SJCRH30 (cell line): ENCODE data around the gene TRIM44. TPM values are rescaled to one million over a fixed set of nuclear protein-coding genes. Genes with fewer than 3 reads are reported as not detected.
"Not testable (repeated sequence)": the region's sequence is repeated elsewhere in the genome, so short reads cannot be mapped to it uniquely, and the experiment has no call there.

Source experiments
- DNase-seq, 2 experiments: peaks; one replicate each; pipeline ENCODE4 v3.0.0-alpha.2; 2015 to 2020
- H3K27ac ChIP-seq: fragments of 250-450 bp; sonication (Bioruptor Pico); 2 replicates; pipeline ENCODE4 v1.5.1; 2020; ENCODE audit warnings: mild to moderate bottlenecking, moderate library complexity
- H3K27me3 ChIP-seq: fragments of 250-450 bp; sonication (Bioruptor Pico); 2 replicates; pipeline ENCODE4 v1.5.1; 2020; ENCODE audit warnings: mild to moderate bottlenecking, moderate library complexity
- H3K36me3 ChIP-seq: fragments of 250-450 bp; sonication (Bioruptor Pico); 2 replicates; pipeline ENCODE4 v1.5.1; 2020; ENCODE audit warnings: mild to moderate bottlenecking, moderate library complexity
- H3K4me1 ChIP-seq: fragments of 250-450 bp; sonication (Bioruptor Pico); 2 replicates; pipeline ENCODE4 v1.5.1; 2020; ENCODE audit warnings: mild to moderate bottlenecking, moderate library complexity
- H3K4me3 ChIP-seq: fragments of 250-450 bp; sonication (Bioruptor Pico); 2 replicates; pipeline ENCODE4 v1.5.1; 2020; ENCODE audit warnings: mild to moderate bottlenecking, moderate library complexity
- H3K9me3 ChIP-seq: fragments of 250-450 bp; sonication (Bioruptor Pico); replicated peaks from 2 replicates; pipeline ENCODE4 v1.5.1; 2020; ENCODE audit warnings: mild to moderate bottlenecking, moderate library complexity
- total RNA-seq: library from RNA; depleted of rRNA; stranded (reverse); fragments of >200 nt; shearing (Covaris generic); gene quantifications from 2 replicates; pipeline ENCODE4 v1.2.3, GENCODE V29; 2014

Gene TRIM44
- total RNA-seq, 1 experiment from 2014 or later = 66.8 TPM

DNA sequence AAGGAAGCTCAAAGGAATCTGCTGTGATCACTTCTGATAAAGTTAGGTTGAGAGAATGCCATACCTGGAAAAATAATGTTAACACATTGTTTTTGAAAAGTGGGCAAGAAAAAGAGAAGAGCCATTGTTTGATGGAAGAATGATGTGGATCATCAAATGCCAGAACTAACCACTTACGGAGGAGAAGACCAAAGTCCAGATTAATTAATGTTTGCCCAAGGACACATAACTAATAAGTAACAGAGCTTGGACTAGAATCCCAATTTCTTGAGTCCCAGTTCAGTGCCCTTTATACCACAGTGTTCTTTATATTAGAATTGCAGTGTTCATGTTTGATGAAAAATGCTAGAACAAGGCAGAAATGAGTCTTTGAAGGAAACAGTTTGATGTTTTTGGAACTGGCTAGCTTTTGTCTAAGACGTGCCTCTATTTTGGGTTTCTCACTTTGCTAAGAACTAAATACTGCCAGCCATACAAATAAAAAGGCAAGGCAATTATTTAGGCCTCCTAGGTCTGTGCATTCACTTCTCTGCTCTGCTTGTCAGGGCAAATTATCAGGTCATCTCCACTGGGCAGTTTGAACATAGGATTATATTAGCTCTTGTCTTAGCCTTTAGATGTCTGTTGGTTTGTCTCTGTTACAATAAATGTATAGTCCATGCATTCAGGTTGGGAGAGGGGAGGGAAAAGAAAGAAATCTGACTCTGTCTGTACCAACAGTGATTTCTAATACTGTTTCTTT is 72.3 kb downstream of the TRIM44 start:
- no peak overlapping the region for H3K4me3 ChIP-seq
- H3K9me3 ChIP-seq = peaks cover 7% of the 10 kb centered on the region
- no peaks in the 10 kb centered on the region for H3K4me1 ChIP-seq
- H3K27me3 ChIP-seq = no peaks in the 10 kb centered on the region
- H3K36me3 ChIP-seq = peaks cover 49% of the 10 kb centered on the region
- no peak for DNase-seq
- H3K27ac ChIP-seq = no peak overlapping the region

DNA sequence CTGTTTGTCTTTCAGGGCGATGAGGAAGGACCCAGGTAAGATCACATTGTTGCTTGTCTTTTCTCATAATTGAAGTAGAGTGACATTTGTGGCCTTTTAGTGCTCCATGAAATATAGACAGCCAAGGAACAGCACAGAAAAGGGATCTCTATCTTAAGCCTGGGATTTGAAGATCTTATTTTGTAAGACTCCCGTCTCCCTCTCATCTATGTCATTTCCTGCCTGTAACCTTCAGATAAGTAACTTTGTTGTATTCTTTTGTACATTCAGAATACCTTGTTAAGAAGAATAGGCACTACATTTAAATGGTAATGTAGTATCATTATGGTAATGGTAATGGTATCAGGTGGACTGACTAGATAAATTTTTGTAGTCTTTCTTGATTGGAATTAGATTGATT is 72.8 kb downstream of the TRIM44 start:
- H3K27me3 ChIP-seq = no peaks in the 10 kb centered on the region
- no peak overlapping the region for H3K4me3 ChIP-seq
- no peak overlapping the region for H3K27ac ChIP-seq
- H3K4me1 ChIP-seq = no peaks in the 10 kb centered on the region
- DNase-seq = no peak
- H3K36me3 ChIP-seq = peaks cover 43% of the 10 kb centered on the region
- H3K9me3 ChIP-seq = peaks cover under 1% of the 10 kb centered on the region; the same call in 1 of the 2 replicates

DNA sequence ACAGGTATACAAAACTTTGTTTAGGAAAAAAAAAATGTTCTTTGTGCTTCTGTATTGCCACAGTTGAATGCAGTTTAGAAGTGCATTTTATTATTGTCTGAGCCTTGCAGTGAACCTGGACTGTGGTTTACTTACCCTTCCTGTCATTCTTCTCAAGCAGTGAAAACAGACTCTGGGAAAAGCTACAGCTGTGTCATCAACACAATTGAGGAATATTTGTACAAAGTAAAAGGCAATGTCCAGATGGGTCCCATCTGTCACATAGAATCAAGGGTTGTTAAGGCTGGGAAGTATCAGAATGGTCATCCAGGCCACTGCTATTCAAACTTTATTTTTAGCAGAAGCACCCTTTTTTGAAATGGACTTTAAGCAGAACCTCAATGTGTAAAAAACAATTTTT is 73.3 kb downstream of the TRIM44 start:
- H3K4me3 ChIP-seq = no peak overlapping the region
- no peaks in the 10 kb centered on the region for H3K27me3 ChIP-seq
- H3K4me1 ChIP-seq = no peaks in the 10 kb centered on the region
- no peak for DNase-seq
- H3K9me3 ChIP-seq = no peaks in the 10 kb centered on the region
- peaks cover 43% of the 10 kb centered on the region for H3K36me3 ChIP-seq
- H3K27ac ChIP-seq = no peak overlapping the region

DNA sequence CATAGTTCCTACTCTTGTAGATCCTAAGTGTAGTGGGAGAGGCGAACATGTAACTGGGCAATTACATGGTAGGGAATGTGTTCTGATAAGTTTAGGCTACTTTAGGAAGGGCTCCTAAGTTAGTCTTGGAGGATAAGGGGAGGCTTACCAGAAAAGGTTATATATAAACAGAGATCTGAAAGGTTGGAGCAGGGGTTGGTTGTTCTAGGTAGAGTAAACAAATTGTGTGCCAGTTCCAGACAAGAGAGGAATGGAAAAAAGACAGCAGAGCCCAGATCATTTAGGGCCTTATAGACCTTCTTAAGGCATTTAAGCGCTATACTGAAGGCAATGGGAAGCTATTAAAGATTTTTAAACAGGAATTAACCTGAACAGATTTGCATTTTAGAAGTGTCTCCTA is 74.4 kb downstream of the TRIM44 start:
- H3K27ac ChIP-seq = no peak overlapping the region
- no peaks in the 10 kb centered on the region for H3K4me1 ChIP-seq
- no peaks in the 10 kb centered on the region for H3K27me3 ChIP-seq
- peaks cover 42% of the 10 kb centered on the region for H3K36me3 ChIP-seq
- no peak for DNase-seq
- H3K9me3 ChIP-seq = no peaks in the 10 kb centered on the region
- no peak overlapping the region for H3K4me3 ChIP-seq

DNA sequence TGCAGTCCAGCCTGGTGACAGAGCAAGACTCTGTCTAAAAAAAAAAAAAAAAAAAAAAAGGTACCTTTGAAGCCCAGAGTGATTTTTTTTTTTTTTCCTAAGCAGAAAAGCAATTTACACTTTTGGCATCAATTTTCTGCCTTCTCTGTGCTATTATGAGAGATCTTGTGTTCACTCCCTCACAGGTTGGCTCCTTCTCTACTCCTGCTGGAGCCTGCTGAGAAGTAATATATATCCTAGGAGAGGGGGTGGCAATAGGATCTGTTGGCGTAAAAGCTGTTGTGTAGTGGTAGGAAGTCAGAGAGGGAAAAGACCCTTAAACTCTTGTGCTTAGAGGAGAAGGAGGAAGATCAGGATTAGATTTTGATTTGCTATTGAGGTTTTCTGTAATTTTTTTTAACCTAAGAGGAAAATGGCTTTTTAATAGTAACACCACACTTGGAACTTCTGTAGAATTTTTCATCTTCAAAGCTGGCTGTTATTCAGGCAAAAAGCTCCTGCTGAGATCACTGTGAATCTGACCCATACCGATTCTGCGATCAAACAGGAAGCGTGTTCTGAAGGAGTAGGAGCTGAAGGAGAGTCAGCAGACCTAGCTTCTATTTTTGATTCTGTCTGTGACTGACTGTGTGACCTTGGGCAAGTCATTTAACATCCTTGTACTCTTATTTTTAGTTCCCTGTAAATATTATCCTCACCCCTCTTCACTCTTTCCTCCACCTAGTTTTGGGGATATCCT is 77.7 kb downstream of the TRIM44 start:
- H3K9me3 ChIP-seq = no peaks in the 10 kb centered on the region

DNA sequence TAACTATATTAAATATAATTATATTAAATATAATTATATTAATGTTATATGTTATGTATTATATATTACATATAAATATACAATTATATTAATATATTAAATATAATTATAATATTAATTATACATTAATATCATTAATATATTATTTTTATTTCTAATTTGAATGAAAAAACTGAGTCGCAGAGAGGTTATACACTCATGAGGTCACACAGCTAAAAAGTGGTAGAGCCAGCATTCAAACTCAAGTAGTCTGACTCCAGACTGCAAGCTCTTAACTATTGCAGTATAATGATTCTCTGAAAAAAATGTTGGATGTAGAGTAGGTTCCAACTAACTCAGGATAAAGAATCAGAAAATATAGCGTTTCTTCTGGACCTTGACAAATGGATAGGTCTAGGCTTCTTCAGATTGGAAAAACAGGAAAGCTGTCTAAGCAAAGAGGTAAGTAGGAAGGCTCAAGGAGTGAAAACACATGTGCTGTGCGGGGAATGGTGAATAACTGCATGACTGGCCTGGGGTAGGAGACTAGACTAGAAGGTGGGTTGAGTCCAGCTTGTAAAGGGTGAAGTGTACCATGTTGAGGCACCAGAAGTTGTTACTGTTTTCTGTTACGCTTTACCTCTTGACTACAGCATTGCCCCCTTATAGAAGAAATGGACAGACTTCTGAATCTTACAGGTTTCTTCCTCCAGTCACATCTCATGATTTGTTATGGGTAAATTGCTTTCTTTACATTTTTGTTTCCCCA is 80.3 kb downstream of the TRIM44 start:
- H3K27me3 ChIP-seq = no peaks in the 10 kb centered on the region

More for the DNA sequence above, 77.7 kb downstream of the TRIM44 start:
- no peak overlapping the region for H3K27ac ChIP-seq
- H3K36me3 ChIP-seq = peaks cover 43% of the 10 kb centered on the region
- no peaks in the 10 kb centered on the region for H3K4me1 ChIP-seq
- H3K4me3 ChIP-seq = no peak overlapping the region
- DNase-seq = no peak
- H3K27me3 ChIP-seq = no peaks in the 10 kb centered on the region

DNA sequence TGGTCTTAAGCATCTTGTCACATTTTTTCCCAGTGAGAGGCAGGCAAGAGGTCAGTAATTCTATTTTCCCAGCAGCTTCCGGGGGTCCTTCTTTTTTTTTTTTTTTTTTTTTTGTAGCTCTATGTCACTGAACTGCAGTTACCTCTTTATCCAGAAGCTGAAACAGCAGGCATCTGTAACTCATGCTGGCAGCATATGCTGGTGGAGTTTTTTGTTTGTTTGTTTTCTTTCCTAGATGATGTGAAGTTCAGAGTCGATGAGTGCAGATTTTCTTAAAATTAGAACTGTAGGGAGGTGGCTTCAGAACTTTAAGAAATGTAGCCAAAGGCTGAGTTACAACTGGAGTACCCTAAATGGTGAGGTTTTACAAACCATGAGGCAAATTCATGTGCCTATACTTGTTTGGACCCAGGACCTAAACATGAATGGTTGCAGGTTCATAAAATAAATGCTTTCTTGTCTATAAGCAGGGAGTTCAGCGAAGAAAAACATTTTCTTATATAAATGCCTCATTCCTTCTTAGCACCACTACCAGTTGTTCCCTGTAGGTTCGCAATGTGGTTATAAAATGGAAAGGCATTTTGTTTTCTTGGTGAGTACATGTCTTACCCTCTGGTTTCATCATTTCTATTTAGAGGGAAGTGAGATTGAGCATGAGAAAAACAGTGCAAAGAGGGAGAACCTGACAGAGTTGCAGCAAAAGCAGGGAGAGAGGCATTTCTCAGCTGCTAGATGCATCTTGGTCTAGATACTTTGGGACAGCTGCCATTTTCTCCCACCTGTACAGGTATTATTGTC is 84.0 kb downstream of the TRIM44 start:
- no peak for DNase-seq
- Histone ChIP-seq H3K36me3 (peaks cover 9% of the 10 kb centered on the region), H3K9me3 (no peaks in the 10 kb centered on the region), H3K27ac (no peak overlapping the region), H3K4me1 (no peaks in the 10 kb centered on the region), H3K27me3 (no peaks in the 10 kb centered on the region), H3K4me3 (no peak overlapping the region)

More for the DNA sequence above, 80.3 kb downstream of the TRIM44 start:
- no peaks in the 10 kb centered on the region for H3K4me1 ChIP-seq
- no peaks in the 10 kb centered on the region for H3K9me3 ChIP-seq
- no peak for DNase-seq
- H3K36me3 ChIP-seq = peaks cover 19% of the 10 kb centered on the region
- H3K27ac ChIP-seq = no peak overlapping the region
- no peak overlapping the region for H3K4me3 ChIP-seq

DNA sequence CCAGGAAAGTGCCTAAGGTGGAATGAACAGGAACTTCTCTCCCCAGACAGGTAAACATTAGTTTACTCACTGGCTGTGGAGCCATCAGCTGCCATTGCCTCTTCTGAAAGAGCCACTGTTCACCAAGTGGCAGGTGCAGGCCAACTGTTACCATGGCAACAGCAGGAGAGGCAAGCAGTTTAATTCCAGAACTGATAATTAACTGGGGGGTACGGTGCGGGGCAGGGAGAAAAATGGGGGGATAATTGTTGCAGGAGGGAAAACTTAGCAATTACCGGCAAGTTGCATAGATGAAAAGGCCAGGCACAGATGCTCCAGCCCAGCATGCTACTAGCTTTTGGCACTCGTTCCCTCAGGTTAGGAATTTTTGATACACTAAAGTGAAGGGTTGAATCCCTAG is 85.1 kb downstream of the TRIM44 start:
- peak; percentile 9 to 28 for DNase-seq
- H3K36me3 ChIP-seq = peaks cover 9% of the 10 kb centered on the region

DNA sequence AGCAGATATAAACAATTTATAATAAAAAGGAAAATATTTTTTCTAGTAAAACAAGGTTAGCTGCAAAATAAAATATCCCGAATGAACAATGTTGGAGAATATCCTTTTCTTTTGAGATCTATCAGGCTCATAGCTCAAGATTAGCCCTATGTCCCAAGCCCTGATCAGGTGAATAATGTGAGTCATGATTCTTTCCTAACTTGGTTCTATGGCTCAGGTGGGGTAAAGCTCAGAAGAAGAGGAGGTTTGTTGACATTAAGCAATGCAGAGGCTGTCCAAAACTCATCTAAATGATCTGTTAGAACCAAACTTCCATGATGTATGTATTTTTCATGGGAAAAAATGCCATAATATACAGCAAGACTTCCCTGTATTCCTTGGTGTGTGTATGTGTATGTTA is 86.1 kb downstream of the TRIM44 start:
- no peaks in the 10 kb centered on the region for H3K9me3 ChIP-seq
- H3K36me3 ChIP-seq = peaks cover 3% of the 10 kb centered on the region; the same call in 1 of the 2 replicates
- DNase-seq = no peak
- no peaks in the 10 kb centered on the region for H3K27me3 ChIP-seq
- H3K4me1 ChIP-seq = no peaks in the 10 kb centered on the region
- H3K27ac ChIP-seq = no peak overlapping the region
- no peak overlapping the region for H3K4me3 ChIP-seq

More for the DNA sequence above, 85.1 kb downstream of the TRIM44 start:
- H3K9me3 ChIP-seq = no peaks in the 10 kb centered on the region
- H3K27me3 ChIP-seq = no peaks in the 10 kb centered on the region
- no peak overlapping the region for H3K4me3 ChIP-seq
- H3K27ac ChIP-seq = no peak overlapping the region
- H3K4me1 ChIP-seq = no peaks in the 10 kb centered on the region

DNA sequence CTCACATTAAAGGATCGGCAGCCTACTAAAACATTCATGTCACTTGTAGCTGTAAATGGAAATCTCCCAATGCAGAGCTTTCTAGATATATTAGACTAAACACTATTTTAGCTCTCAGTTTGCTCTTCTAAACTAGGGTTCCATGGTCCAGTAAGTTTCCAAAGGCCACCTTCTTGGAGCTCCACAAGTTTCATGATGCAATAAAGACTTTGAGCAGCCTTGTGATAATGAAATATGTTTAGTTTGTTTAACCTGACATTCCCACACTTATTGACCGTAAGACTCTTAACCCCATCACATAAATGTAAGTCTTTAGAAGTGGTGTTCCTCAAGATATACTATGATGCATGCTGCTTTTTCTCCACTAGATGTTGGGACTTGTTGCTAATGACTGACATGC is 87.7 kb downstream of the TRIM44 start:
- Histone ChIP-seq H3K36me3 (peaks cover 6% of the 10 kb centered on the region; the same call in 1 of the 2 replicates), H3K27ac (no peak overlapping the region), H3K4me1 (no peaks in the 10 kb centered on the region), H3K27me3 (no peaks in the 10 kb centered on the region), H3K9me3 (no peaks in the 10 kb centered on the region), H3K4me3 (no peak overlapping the region)
- no peak for DNase-seq

DNA sequence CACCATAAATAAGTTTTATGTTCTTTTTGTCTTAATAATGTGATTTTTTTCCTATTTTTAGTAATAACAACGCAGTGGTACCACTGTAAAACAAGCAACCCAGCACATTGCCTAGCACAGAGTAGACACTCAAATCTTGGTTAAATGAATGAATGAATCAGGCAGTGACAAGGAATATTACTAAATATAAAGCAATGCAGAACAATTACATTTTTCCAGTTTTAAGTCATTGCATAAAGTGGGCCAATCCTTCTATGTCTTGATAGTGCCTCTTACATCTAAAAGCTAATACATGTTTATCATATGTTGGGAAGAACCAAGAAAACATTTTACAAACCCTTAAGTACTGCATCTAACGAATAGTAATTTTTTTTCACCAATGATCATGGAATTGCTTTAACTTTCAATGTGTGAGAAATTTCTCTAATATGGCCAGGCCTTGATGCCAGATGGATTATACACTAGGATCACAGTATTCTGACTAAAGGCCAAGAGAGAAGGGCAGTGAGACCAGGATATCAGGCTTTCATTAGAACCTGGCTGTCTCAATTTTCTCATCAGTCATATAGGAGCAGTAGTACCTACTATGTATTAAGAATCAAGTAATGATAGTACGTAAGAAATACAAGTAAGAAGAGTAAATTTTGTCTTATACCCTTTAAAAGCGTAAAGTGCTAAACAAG is 88.5 kb downstream of the TRIM44 start:
- Histone ChIP-seq H3K4me3 (no peak overlapping the region), H3K27ac (no peak overlapping the region), H3K9me3 (no peaks in the 10 kb centered on the region), H3K4me1 (no peaks in the 10 kb centered on the region), H3K27me3 (no peaks in the 10 kb centered on the region), H3K36me3 (peaks cover 6% of the 10 kb centered on the region; the same call in 1 of the 2 replicates)
- DNase-seq = no peak

DNA sequence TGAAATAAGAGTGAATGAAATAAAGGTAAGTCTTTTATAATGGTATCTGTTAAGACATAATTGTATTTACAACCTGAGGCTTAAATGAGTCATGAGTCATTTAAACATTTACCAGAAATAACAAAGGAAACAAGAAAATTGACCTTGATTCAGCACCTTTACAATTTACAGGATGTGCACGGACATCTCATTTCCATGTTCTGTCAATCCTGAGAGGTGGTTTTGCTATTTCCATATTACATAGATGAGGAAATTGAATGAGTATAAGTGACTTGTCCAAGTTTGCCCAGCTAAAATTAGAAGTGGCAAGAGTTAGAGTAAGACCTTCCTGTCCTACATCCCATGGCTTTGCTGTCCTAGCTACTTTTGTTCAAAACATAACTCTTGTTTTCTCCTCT is 89.1 kb downstream of the TRIM44 start:
- peaks cover 3% of the 10 kb centered on the region; the same call in 1 of the 2 replicates for H3K9me3 ChIP-seq
- no peak for DNase-seq
- H3K4me3 ChIP-seq = no peak overlapping the region
- H3K36me3 ChIP-seq = peaks cover 6% of the 10 kb centered on the region; the same call in 1 of the 2 replicates
- H3K27ac ChIP-seq = no peak overlapping the region
- no peaks in the 10 kb centered on the region for H3K4me1 ChIP-seq
- no peaks in the 10 kb centered on the region for H3K27me3 ChIP-seq

DNA sequence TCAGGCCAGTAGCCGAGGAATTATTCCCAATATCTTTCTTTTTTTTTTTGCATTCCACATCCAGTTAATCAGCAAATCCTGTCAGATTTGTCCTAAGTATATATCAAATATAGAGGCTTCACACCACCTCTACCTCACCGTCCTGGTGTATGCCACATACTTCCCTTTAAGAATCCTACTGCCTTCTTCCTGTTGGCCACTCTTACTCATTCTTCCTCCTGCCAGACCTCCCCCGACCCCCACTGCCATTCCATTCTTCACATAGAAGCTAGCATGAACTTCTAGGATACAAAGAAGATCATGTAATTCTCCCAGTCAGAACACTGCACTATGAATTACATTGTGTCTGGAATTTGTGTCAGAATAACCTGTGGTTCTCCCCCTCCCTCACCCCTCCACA is 89.5 kb downstream of the TRIM44 start:
- Histone ChIP-seq H3K27me3 (no peaks in the 10 kb centered on the region), H3K4me1 (no peaks in the 10 kb centered on the region), H3K4me3 (no peak overlapping the region), H3K9me3 (peaks cover 3% of the 10 kb centered on the region; the same call in 1 of the 2 replicates), H3K27ac (no peak overlapping the region), H3K36me3 (peaks cover 6% of the 10 kb centered on the region; the same call in 1 of the 2 replicates)
- no peak for DNase-seq

DNA sequence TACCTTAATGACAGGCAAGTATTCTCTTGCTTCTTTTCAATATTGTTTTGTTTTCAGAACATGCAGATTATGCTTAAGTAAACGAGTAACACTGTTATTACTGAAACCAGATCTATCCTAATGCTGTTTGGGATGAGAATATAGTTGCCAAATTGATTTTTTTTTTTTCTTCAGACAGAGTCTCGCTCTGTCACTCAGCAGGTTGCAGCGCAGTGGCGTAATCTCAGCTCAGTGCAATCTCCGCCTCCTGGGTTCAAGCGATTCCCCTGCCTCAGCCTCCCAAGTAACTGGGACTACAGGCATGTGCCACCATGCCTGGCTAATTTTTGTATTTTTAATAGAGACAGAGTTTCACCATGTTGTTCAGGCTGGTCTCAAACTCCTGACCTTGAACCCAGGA is 91.0 kb downstream of the TRIM44 start:
- not testable (repeated sequence) for H3K27ac ChIP-seq, H3K4me1 ChIP-seq, H3K27me3 ChIP-seq, DNase-seq, H3K9me3 ChIP-seq, H3K4me3 ChIP-seq, H3K36me3 ChIP-seq
